Measurements from ENCODE around the gene ARID1B.

Gene ARID1B

GRCh38 chr6:156780102-156780641 is 3.0 kb downstream of the ARID1B start:
- Histone ChIP-seq H3K27ac (ENCODE audit: low read depth, low read length) (peak overlapping the region; percentile 91), H3K9ac (ENCODE audit: low read length in 5 of 5) (peak overlapping the region; percentile 82 to 95 (median 88)), H3K4me3 (ENCODE audit: low read depth in 1 of 5, low read length in 5 of 5) (peak overlapping the region; percentile 72 to 96 (median 88)), H3K4me1 (ENCODE audit: control insufficient read depth in 5 of 5, insufficient read depth in 5 of 5, low read length in 5 of 5) (peaks cover 3 to 56% (median 50%) of the 10 kb centered on the region in 5 donors), H3K36me3 (ENCODE audit: control insufficient read depth in 5 of 5, insufficient read depth in 5 of 5, low read length in 5 of 5) (no peaks in the 10 kb centered on the region), H3K9me3 (ENCODE audit: control insufficient read depth in 5 of 5, low read length in 5 of 5) (no peaks in the 10 kb centered on the region), H3K27me3 (ENCODE audit: control insufficient read depth in 5 of 5, insufficient read depth in 4 of 5, low read length in 5 of 5) (no peaks in the 10 kb centered on the region)

- Histone ChIP-seq H3K4me3 (ENCODE audit: low read depth in 1 of 5, low read length in 5 of 5) (peak overlapping the region; percentile 53 to 92 (median 72)), H3K36me3 (ENCODE audit: control insufficient read depth in 5 of 5, insufficient read depth in 5 of 5, low read length in 5 of 5) (no peaks in the 10 kb centered on the region), H3K9me3 (ENCODE audit: control insufficient read depth in 5 of 5, low read length in 5 of 5) (no peaks in the 10 kb centered on the region), H3K27ac (ENCODE audit: low read depth, low read length) (peak overlapping the region; percentile 91), H3K9ac (ENCODE audit: low read length in 5 of 5) (peak overlapping the region; percentile 12 to 95 (median 67)), H3K4me1 (ENCODE audit: control insufficient read depth in 5 of 5, insufficient read depth in 5 of 5, low read length in 5 of 5) (peaks cover 3 to 48% (median 44%) of the 10 kb centered on the region in 5 donors), H3K27me3 (ENCODE audit: control insufficient read depth in 5 of 5, insufficient read depth in 4 of 5, low read length in 5 of 5) (no peaks in the 10 kb centered on the region)
Measured at GRCh38 chr6:156780962-156781853, 4.0 kb downstream of the ARID1B start.

GRCh38 chr6:156781861-156782631 is 4.9 kb downstream of the ARID1B start:
- Histone ChIP-seq H3K27ac (ENCODE audit: low read depth, low read length) (peak overlapping the region; percentile 91), H3K36me3 (ENCODE audit: control insufficient read depth in 5 of 5, insufficient read depth in 5 of 5, low read length in 5 of 5) (no peaks in the 10 kb centered on the region), H3K9me3 (ENCODE audit: control insufficient read depth in 5 of 5, low read length in 5 of 5) (no peaks in the 10 kb centered on the region), H3K9ac (ENCODE audit: low read length in 5 of 5) (peak overlapping the region; percentile 12 to 95 (median 70)), H3K4me1 (ENCODE audit: control insufficient read depth in 5 of 5, insufficient read depth in 5 of 5, low read length in 5 of 5) (peaks cover 0 to 43% (median 38%) of the 10 kb centered on the region in 5 donors), H3K4me3 (ENCODE audit: low read depth in 1 of 5, low read length in 5 of 5) (peak overlapping the region; percentile 49 to 92 (median 57)), H3K27me3 (ENCODE audit: control insufficient read depth in 5 of 5, insufficient read depth in 4 of 5, low read length in 5 of 5) (no peaks in the 10 kb centered on the region)

GRCh38 chr6:156782691-156783320 is 5.6 kb downstream of the ARID1B start:
- no peaks in the 10 kb centered on the region for H3K9me3 ChIP-seq (ENCODE audit: control insufficient read depth in 5 of 5, low read length in 5 of 5)
- no peaks in the 10 kb centered on the region for H3K36me3 ChIP-seq (ENCODE audit: control insufficient read depth in 5 of 5, insufficient read depth in 5 of 5, low read length in 5 of 5)
- no peaks in the 10 kb centered on the region for H3K27me3 ChIP-seq (ENCODE audit: control insufficient read depth in 5 of 5, insufficient read depth in 4 of 5, low read length in 5 of 5)
- peak overlapping the region; percentile 91 for H3K27ac ChIP-seq (ENCODE audit: low read depth, low read length)
- peak overlapping the region in 4 of 5 donors; percentile 49 to 92 (median 70) for H3K4me3 ChIP-seq (ENCODE audit: low read depth in 1 of 5, low read length in 5 of 5)
- H3K9ac ChIP-seq (ENCODE audit: low read length in 5 of 5), result peak overlapping the region; percentile 12 to 95 (median 70)
- H3K4me1 ChIP-seq (ENCODE audit: control insufficient read depth in 5 of 5, insufficient read depth in 5 of 5, low read length in 5 of 5), result peaks cover 0 to 43% (median 39%) of the 10 kb centered on the region in 5 donors

GRCh38 chr6:156783958-156784357 is 6.8 kb downstream of the ARID1B start:
- peak overlapping the region in 1 of 5 donors; percentile 29 for H3K4me3 ChIP-seq (ENCODE audit: low read depth in 1 of 5, low read length in 5 of 5)
- H3K4me1 ChIP-seq (ENCODE audit: control insufficient read depth in 5 of 5, insufficient read depth in 5 of 5, low read length in 5 of 5), result peaks cover 0 to 47% (median 43%) of the 10 kb centered on the region in 5 donors
- H3K9me3 ChIP-seq (ENCODE audit: control insufficient read depth in 5 of 5, low read length in 5 of 5), result no peaks in the 10 kb centered on the region
- peak overlapping the region in 2 of 5 donors; percentile 56 to 88 for H3K9ac ChIP-seq (ENCODE audit: low read length in 5 of 5)
- H3K36me3 ChIP-seq (ENCODE audit: control insufficient read depth in 5 of 5, insufficient read depth in 5 of 5, low read length in 5 of 5), result no peaks in the 10 kb centered on the region
- peak overlapping the region; percentile 91 for H3K27ac ChIP-seq (ENCODE audit: low read depth, low read length)
- no peaks in the 10 kb centered on the region for H3K27me3 ChIP-seq (ENCODE audit: control insufficient read depth in 5 of 5, insufficient read depth in 4 of 5, low read length in 5 of 5)

GRCh38 chr6:156786652-156787051 is 9.5 kb downstream of the ARID1B start:
- Histone ChIP-seq H3K27ac (ENCODE audit: low read depth, low read length) (no peak overlapping the region), H3K4me3 (ENCODE audit: low read depth in 1 of 5, low read length in 5 of 5) (no peak overlapping the region), H3K4me1 (ENCODE audit: control insufficient read depth in 5 of 5, insufficient read depth in 5 of 5, low read length in 5 of 5) (peaks cover 3 to 51% (median 48%) of the 10 kb centered on the region in 5 donors), H3K27me3 (ENCODE audit: control insufficient read depth in 5 of 5, insufficient read depth in 4 of 5, low read length in 5 of 5) (no peaks in the 10 kb centered on the region), H3K9me3 (ENCODE audit: control insufficient read depth in 5 of 5, low read length in 5 of 5) (no peaks in the 10 kb centered on the region), H3K9ac (ENCODE audit: low read length in 5 of 5) (no peak overlapping the region), H3K36me3 (ENCODE audit: control insufficient read depth in 5 of 5, insufficient read depth in 5 of 5, low read length in 5 of 5) (no peaks in the 10 kb centered on the region)

- Histone ChIP-seq H3K36me3 (ENCODE audit: control insufficient read depth in 5 of 5, insufficient read depth in 5 of 5, low read length in 5 of 5) (no peaks in the 10 kb centered on the region), H3K27ac (ENCODE audit: low read depth, low read length) (no peak overlapping the region), H3K4me3 (ENCODE audit: low read depth in 1 of 5, low read length in 5 of 5) (no peak overlapping the region), H3K4me1 (ENCODE audit: control insufficient read depth in 5 of 5, insufficient read depth in 5 of 5, low read length in 5 of 5) (peaks cover 4 to 53% (median 43%) of the 10 kb centered on the region in 5 donors), H3K27me3 (ENCODE audit: control insufficient read depth in 5 of 5, insufficient read depth in 4 of 5, low read length in 5 of 5) (no peaks in the 10 kb centered on the region), H3K9me3 (ENCODE audit: control insufficient read depth in 5 of 5, low read length in 5 of 5) (no peaks in the 10 kb centered on the region), H3K9ac (ENCODE audit: low read length in 5 of 5) (no peak overlapping the region)
Measured at GRCh38 chr6:156787569-156788492, 10.7 kb downstream of the ARID1B start.

GRCh38 chr6:156789081-156789943 is 12.1 kb downstream of the ARID1B start:
- no peaks in the 10 kb centered on the region for H3K27me3 ChIP-seq (ENCODE audit: control insufficient read depth in 5 of 5, insufficient read depth in 4 of 5, low read length in 5 of 5)
- H3K9ac ChIP-seq (ENCODE audit: low read length in 5 of 5), result no peak overlapping the region
- H3K36me3 ChIP-seq (ENCODE audit: control insufficient read depth in 5 of 5, insufficient read depth in 5 of 5, low read length in 5 of 5), result no peaks in the 10 kb centered on the region
- H3K4me1 ChIP-seq (ENCODE audit: control insufficient read depth in 5 of 5, insufficient read depth in 5 of 5, low read length in 5 of 5), result peaks cover 4 to 51% (median 33%) of the 10 kb centered on the region in 5 donors
- H3K4me3 ChIP-seq (ENCODE audit: low read depth in 1 of 5, low read length in 5 of 5), result no peak overlapping the region
- no peaks in the 10 kb centered on the region for H3K9me3 ChIP-seq (ENCODE audit: control insufficient read depth in 5 of 5, low read length in 5 of 5)
- peak overlapping the region; percentile 38 for H3K27ac ChIP-seq (ENCODE audit: low read depth, low read length)

Measured in subcutaneous abdominal adipose tissue (tissue), 5 donors.